Measurements from ENCODE around the gene ATG7.

ATG7 gene

GRCh38 chr3:11544412-11545181 lies 272.4 kb downstream of the ATG7 start:
- ATAC-seq, result no peak
- no peak for TF ChIP-seq PATZ1 (CRISPR knock-in tag; IDR thresholded peaks at IDR 0.05; ENCODE audit: borderline replicate concordance)
- no peak for TF ChIP-seq POU6F1 (CRISPR knock-in tag; IDR thresholded peaks at IDR 0.05; ENCODE audit: borderline replicate concordance, low read depth)
- TF ChIP-seq ARNTL (CRISPR knock-in tag; IDR thresholded peaks at IDR 0.05; ENCODE audit: borderline replicate concordance, low read depth), result no peak
- TF ChIP-seq CSRNP3 (CRISPR knock-in tag; IDR thresholded peaks at IDR 0.05), result no peak
- TF ChIP-seq TCF4 (CRISPR knock-in tag; IDR thresholded peaks at IDR 0.05; ENCODE audit: borderline replicate concordance), result no peak
- no peak for TF ChIP-seq ZFP30 (CRISPR knock-in tag; IDR thresholded peaks at IDR 0.05)
- no peak for TF ChIP-seq BACH2 (CRISPR knock-in tag; IDR thresholded peaks at IDR 0.05; ENCODE audit: borderline replicate concordance)
- no peak for TF ChIP-seq OSR1 (CRISPR knock-in tag; IDR thresholded peaks at IDR 0.05)
- no peak for TF ChIP-seq GLIS3 (CRISPR knock-in tag; IDR thresholded peaks at IDR 0.05)
- TF ChIP-seq CREB5 (CRISPR knock-in tag; IDR thresholded peaks at IDR 0.05; ENCODE audit: low read depth), result no peak
- TF ChIP-seq ISL1 (CRISPR knock-in tag; IDR thresholded peaks at IDR 0.05), result no peak
- no peak for TF ChIP-seq ZFP3 (CRISPR knock-in tag; IDR thresholded peaks at IDR 0.05)
- TF ChIP-seq TSHZ2 (CRISPR knock-in tag; IDR thresholded peaks at IDR 0.05), result no peak
- TF ChIP-seq ZNF565 (CRISPR knock-in tag; conservative IDR thresholded peaks at IDR 0.05; ENCODE audit: low read depth), result no peak

GRCh38 chr3:11545186-11545851 lies 273.1 kb downstream of the ATG7 start:
- no peak for ATAC-seq

More at GRCh38 chr3:11545186-11545851, 273.1 kb downstream of the ATG7 start:
- TF ChIP-seq ZNF8 (CRISPR knock-in tag; IDR thresholded peaks at IDR 0.05) (no peak), TCF4 (CRISPR knock-in tag; IDR thresholded peaks at IDR 0.05; ENCODE audit: borderline replicate concordance) (no peak), PPARA (CRISPR knock-in tag; IDR thresholded peaks at IDR 0.05; ENCODE audit: borderline replicate concordance) (no peak), ZNF70 (CRISPR knock-in tag; IDR thresholded peaks at IDR 0.05) (no peak), ESRRG (CRISPR knock-in tag; IDR thresholded peaks at IDR 0.05) (no peak), CSRNP3 (CRISPR knock-in tag; IDR thresholded peaks at IDR 0.05) (no peak), ZFP3 (CRISPR knock-in tag; IDR thresholded peaks at IDR 0.05) (no peak), BACH2 (CRISPR knock-in tag; IDR thresholded peaks at IDR 0.05; ENCODE audit: borderline replicate concordance) (no peak), TSHZ2 (CRISPR knock-in tag; IDR thresholded peaks at IDR 0.05) (no peak), ARNTL (CRISPR knock-in tag; IDR thresholded peaks at IDR 0.05; ENCODE audit: borderline replicate concordance, low read depth) (no peak)
